Hematopoietic multipotent progenitor cell (in vitro differentiated cells): ENCODE results near the gene PIGO. TPM values are rescaled to one million over a fixed set of nuclear protein-coding genes. Genes with fewer than 3 reads are reported as not detected.

Experiments used
- small RNA-seq: library from RNA; depleted of rRNA; stranded (forward); fragments of <200 nt; gene quantifications from one replicate; pipeline ENCODE3, GENCODE V24; 2012
- total RNA-seq: library from RNA; depleted of rRNA; stranded (reverse); fragments of >200 nt; gene quantifications from one replicate; pipeline ENCODE4 v1.2.3, GENCODE V29; 2012

Gene PIGO
- total RNA-seq, 1 donor = 27.7 TPM

Small RNA genes lying within 50 kb of the gene (small RNA-seq; reads per million reads assigned to genes)
- not detected for gene RN7SL338P

Other genes with a start within 250 kb of the PIGO start
- gene PHF24, start 138.3 kb downstream of the PIGO start, total RNA-seq = under 0.01 TPM
- 3.0 TPM for gene DNAJB5, start 106.8 kb downstream of the PIGO start, total RNA-seq
- gene VCP, start 24.0 kb downstream of the PIGO start, total RNA-seq = 417 TPM
- gene FANCG, start 16.6 kb downstream of the PIGO start, total RNA-seq = 21.3 TPM
- 153 TPM for gene STOML2, start 6.5 kb upstream of the PIGO start, total RNA-seq
- 23.2 TPM for gene ATOSB, start 19.3 kb upstream of the PIGO start, total RNA-seq
- 6.2 TPM for gene UNC13B, start 65.4 kb upstream of the PIGO start, total RNA-seq